ENCODE measurements around the gene PTH1R.

PTH1R gene

DNA sequence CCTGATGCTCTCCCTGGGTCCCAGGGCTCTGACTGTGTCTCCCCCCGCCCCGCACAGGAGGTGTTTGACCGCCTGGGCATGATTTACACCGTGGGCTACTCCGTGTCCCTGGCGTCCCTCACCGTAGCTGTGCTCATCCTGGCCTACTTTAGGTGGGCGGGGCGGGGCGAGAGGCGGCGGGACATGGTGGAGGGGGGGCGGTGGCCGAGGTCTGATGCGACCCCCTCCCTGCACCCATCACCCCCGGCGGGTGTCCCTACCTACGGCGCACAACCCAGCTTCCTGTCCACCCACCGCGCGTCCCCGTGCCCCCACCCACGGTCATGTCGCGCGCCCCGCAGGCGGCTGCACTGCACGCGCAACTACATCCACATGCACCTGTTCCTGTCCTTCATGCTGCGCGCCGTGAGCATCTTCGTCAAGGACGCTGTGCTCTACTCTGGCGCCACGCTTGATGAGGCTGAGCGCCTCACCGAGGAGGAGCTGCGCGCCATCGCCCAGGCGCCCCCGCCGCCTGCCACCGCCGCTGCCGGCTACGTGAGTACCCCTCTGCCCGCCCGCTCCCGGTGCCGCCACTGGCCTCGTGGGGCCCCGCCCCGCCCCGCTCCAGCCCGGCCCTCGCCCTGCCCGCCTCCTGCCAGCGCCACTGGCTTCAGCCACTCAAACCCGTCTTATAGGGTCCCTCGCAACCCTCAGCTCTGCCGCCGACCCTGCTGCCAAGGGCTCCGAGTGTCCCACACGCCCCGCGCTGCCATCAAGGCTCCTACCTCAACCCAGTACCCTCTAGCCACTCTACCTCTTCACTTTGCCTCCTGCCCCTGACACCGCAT is 21.0 kb downstream of the PTH1R start:
- Mint-ChIP-seq H3K9me3 (no peaks in the 10 kb centered on the region), H3K4me3 (no peak overlapping the region), H3K36me3 (ENCODE audit: low read depth) (no peaks in the 10 kb centered on the region), H3K4me1 (peaks cover 12% of the 10 kb centered on the region), H3K27ac (no peak overlapping the region), H3K27me3 (ENCODE audit: low read depth, poor library complexity) (peaks cover 10% of the 10 kb centered on the region)
- no peak for DNase-seq
- TF ChIP-seq, protein P1, sequence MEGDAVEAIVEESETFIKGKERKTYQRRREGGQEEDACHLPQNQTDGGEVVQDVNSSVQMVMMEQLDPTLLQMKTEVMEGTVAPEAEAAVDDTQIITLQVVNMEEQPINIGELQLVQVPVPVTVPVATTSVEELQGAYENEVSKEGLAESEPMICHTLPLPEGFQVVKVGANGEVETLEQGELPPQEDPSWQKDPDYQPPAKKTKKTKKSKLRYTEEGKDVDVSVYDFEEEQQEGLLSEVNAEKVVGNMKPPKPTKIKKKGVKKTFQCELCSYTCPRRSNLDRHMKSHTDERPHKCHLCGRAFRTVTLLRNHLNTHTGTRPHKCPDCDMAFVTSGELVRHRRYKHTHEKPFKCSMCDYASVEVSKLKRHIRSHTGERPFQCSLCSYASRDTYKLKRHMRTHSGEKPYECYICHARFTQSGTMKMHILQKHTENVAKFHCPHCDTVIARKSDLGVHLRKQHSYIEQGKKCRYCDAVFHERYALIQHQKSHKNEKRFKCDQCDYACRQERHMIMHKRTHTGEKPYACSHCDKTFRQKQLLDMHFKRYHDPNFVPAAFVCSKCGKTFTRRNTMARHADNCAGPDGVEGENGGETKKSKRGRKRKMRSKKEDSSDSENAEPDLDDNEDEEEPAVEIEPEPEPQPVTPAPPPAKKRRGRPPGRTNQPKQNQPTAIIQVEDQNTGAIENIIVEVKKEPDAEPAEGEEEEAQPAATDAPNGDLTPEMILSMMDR (IDR thresholded peaks at IDR 0.05): no peak

DNA sequence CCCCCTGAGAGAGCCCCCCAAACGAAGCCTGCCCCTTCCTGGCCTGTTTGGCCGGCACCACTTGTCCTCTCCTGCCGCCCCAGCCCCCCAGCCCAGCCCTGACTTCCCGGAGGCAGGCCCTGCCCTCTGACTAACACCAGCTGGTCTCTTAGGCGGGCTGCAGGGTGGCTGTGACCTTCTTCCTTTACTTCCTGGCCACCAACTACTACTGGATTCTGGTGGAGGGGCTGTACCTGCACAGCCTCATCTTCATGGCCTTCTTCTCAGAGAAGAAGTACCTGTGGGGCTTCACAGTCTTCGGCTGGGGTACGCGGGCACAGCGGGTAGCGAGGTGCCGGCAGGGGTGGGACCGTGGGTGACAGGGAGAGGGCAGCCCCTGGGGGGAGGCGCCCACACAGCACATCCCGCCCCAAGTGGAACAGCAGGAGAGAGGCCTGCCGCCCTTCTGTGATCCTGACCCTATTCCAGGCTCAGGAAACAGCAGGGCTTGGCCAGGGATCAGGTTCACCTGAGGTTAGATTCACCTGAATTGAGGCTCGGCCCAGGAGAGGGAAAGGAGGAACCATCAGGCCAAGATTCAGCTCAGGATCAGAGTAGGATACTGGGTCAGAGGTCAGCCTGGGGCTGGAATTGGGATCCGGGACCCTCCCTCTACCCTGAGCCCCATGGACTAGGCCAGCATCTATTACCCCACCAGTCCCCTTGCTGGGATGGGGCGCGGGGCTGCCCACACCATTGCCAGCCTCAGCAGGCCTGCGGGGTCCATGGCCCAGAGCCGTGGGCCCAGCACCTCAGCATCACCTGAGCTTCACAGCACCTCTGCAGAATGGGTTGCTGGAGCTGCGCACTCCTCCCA is 21.9 kb downstream of the PTH1R start:
- Mint-ChIP-seq H3K27ac (no peak overlapping the region), H3K4me3 (no peak overlapping the region), H3K36me3 (ENCODE audit: low read depth) (no peaks in the 10 kb centered on the region), H3K9me3 (no peaks in the 10 kb centered on the region), H3K4me1 (peaks cover 12% of the 10 kb centered on the region), H3K27me3 (ENCODE audit: low read depth, poor library complexity) (peaks cover 10% of the 10 kb centered on the region)
- DNase-seq: no peak
- TF ChIP-seq, protein P1 (IDR thresholded peaks at IDR 0.05): no peak

DNA sequence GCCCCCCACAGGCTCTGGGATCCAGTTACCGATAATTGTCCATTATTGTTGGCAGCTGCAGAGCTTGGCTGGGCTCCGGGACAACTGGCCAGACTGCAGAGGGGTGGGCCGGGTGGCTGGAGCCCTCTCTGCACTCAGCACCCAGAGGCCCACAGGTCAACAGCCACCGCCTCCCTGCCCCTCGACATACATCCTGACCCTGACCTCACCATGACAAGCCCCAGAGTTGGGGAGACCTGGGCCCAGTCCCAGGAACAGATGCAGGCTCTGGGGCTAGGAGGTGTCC is 22.4 kb downstream of the PTH1R start:
- TF ChIP-seq, protein P1 (IDR thresholded peaks at IDR 0.05): no peak
- no peaks in the 10 kb centered on the region for H3K36me3 Mint-ChIP-seq (ENCODE audit: low read depth)

DNA sequence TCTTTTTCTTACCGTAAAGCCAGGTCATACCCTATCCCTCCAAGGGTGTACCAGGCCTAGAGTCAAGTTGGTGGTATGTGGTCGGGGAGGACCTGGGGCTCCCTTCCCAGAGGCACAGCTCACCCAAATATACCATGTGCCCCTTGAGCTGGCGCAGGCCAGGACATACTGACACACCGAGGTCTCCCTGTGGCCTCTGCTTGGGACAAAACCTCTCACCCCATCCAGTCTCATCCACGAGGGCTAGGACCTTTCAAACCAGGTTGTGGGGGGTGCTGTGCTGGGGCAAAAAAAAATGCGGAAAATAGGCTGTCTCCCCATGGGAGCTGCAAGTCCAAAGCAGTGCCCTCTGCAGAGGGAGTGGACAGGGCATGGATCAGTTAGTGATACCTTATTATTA is 22.8 kb downstream of the PTH1R start:
- no peak overlapping the region for H3K4me3 Mint-ChIP-seq
- no peak for DNase-seq
- H3K27me3 Mint-ChIP-seq (ENCODE audit: low read depth, poor library complexity): peaks cover 10% of the 10 kb centered on the region
- TF ChIP-seq, protein P1 (IDR thresholded peaks at IDR 0.05): no peak
- peaks cover 9% of the 10 kb centered on the region for H3K4me1 Mint-ChIP-seq
- H3K9me3 Mint-ChIP-seq: no peaks in the 10 kb centered on the region
- H3K36me3 Mint-ChIP-seq (ENCODE audit: low read depth): no peaks in the 10 kb centered on the region
- H3K27ac Mint-ChIP-seq: no peak overlapping the region

More for the DNA sequence above, 22.4 kb downstream of the PTH1R start:
- Mint-ChIP-seq H3K4me1 (peaks cover 12% of the 10 kb centered on the region), H3K9me3 (no peaks in the 10 kb centered on the region), H3K27ac (no peak overlapping the region), H3K4me3 (no peak overlapping the region), H3K27me3 (ENCODE audit: low read depth, poor library complexity) (peaks cover 10% of the 10 kb centered on the region)
- no peak for DNase-seq

DNA sequence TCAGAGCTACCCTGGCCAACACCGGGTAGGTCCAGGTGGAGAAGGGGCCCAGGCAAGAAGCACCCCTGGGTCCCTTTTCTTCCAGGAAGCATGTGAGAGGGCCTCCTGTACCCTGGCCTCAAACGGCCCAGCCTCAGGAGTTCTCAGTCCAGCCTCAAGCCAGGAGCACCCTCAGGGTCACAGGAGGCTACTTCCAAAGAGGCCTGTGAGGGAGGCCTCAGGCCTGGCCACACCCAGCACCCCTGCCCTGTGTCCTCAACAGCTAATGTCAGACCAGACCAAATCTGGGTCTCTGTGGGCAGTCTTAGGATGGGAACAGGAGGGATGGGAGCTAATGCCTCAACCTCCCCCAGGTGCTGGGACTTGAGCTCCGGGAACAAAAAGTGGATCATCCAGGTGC is 23.5 kb downstream of the PTH1R start:
- DNase-seq: no peak
- peaks cover 8% of the 10 kb centered on the region for H3K4me1 Mint-ChIP-seq
- TF ChIP-seq, protein P1 (IDR thresholded peaks at IDR 0.05): no peak
- no peaks in the 10 kb centered on the region for H3K36me3 Mint-ChIP-seq (ENCODE audit: low read depth)
- H3K27ac Mint-ChIP-seq: no peak overlapping the region
- peaks cover 10% of the 10 kb centered on the region for H3K27me3 Mint-ChIP-seq (ENCODE audit: low read depth, poor library complexity)
- no peaks in the 10 kb centered on the region for H3K9me3 Mint-ChIP-seq
- H3K4me3 Mint-ChIP-seq: no peak overlapping the region
